Activated B cell treated with CpG ODN at 0.5 μM for 24 hours (primary cell): ENCODE measurements around the gene BTN1A1. TPM values are rescaled to one million over a fixed set of nuclear protein-coding genes. Genes with fewer than 3 reads are reported as not detected.
A peak's percentile ranks its signal among the peaks of the same experiment; 100 is the strongest.

Source experiments
- ATAC-seq: fragments of 200-7000 bp; cut with Tn5 transposase; one replicate; pipeline ENCODE4 v1.10.0; 2021; ENCODE audit warnings: low read depth, mild to moderate bottlenecking, moderate library complexity
- CTCF ChIA-PET: fragments of 350-600 bp; sonication (Branson Sonifier 250); formaldehyde crosslinking; loops from one replicate; lab custom pipeline; 2021; ENCODE audit warnings: antibody characterized with exemption; lab: Charles Lee
- POLR2A ChIA-PET: fragments of 350-600 bp; sonication (Branson Sonifier 250); formaldehyde crosslinking; loops from one replicate; lab custom pipeline; 2021; ENCODE audit warnings: antibody characterized with exemption; lab: Charles Lee
- DNase-seq: peaks from one replicate; pipeline ENCODE4 v3.0.0; 2022
- H3K27ac Mint-ChIP-seq: one replicate; pipeline ENCODE4 v1.8.0; 2020; ENCODE audit warnings: mixed read lengths
- H3K27me3 Mint-ChIP-seq: one replicate; pipeline ENCODE4 v1.8.0; 2021; ENCODE audit warnings: mixed read lengths
- H3K36me3 Mint-ChIP-seq: one replicate; pipeline ENCODE4 v1.8.0; 2021; ENCODE audit warnings: low read depth, mixed read lengths
- H3K4me1 Mint-ChIP-seq: one replicate; pipeline ENCODE4 v1.8.0; 2021; ENCODE audit warnings: mixed read lengths
- H3K4me3 Mint-ChIP-seq: one replicate; pipeline ENCODE4 v1.8.0; 2020; ENCODE audit warnings: mild to moderate bottlenecking, mixed read lengths
- H3K9me3 Mint-ChIP-seq: one replicate; pipeline ENCODE4 v1.8.0; 2020; ENCODE audit warnings: mixed read lengths
- intact Hi-C: fragments of 100-400 bp; cut with micrococcal nuclease; formaldehyde crosslinking; loops from one replicate; pipeline ENCODE4 v1.15.1; 2024
- total RNA-seq: library from RNA; stranded (reverse); gene quantifications from 2 replicates; pipeline ENCODE4 v1.2.3, GENCODE V29; 2022
- TF ChIP-seq, protein P1 (sequence below): fragments of 200-600 bp; IDR thresholded peaks from one replicate; pipeline ENCODE4 v1.8.0; 2022; ENCODE audit warnings: antibody characterized with exemption, mild to moderate bottlenecking

The BTN1A1 gene
- total RNA-seq, 1 donor from 2014 or later = 0.18 TPM

DNA sequence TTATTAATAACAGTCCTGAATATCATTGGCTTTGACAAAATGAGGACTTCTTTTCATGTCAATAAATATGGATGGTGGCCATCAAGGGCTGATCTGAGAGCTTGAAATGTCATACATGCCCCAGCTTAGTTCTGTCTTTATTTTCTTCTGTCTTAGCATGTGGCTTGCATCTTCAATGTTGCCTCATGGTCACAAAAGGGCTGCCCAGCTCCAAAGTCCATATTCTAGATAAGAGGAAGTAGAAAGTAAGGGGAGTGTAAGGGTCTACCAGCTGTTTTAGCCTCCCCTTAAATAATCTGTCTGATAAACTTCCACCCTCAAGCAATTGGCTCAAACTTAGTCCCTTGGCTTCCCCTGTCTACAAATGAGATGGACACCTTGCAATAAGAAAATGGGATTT, 28.1 kb upstream of the BTN1A1 start:
- intact Hi-C loops = no loop called here
- POLR2A ChIA-PET = interaction anchor here (0.6 to 5.6 kb wide), 7 partner anchors 49 to 296 kb away, joined by 3 to 60 read pairs (median 14); partner anchors contain the start of gene HMGN4
- Mint-ChIP-seq H3K4me1 (peaks cover 63% of the 10 kb centered on the region), H3K4me3 (no peak overlapping the region), H3K27me3 (no peaks in the 10 kb centered on the region), H3K27ac (peak overlapping the region; percentile 37), H3K36me3 (peaks cover 45% of the 10 kb centered on the region), H3K9me3 (peaks cover 2% of the 10 kb centered on the region)
- ATAC-seq (no peak), DNase-seq (no peak)
- CTCF ChIA-PET = no interaction called here
- TF ChIP-seq, protein P1, sequence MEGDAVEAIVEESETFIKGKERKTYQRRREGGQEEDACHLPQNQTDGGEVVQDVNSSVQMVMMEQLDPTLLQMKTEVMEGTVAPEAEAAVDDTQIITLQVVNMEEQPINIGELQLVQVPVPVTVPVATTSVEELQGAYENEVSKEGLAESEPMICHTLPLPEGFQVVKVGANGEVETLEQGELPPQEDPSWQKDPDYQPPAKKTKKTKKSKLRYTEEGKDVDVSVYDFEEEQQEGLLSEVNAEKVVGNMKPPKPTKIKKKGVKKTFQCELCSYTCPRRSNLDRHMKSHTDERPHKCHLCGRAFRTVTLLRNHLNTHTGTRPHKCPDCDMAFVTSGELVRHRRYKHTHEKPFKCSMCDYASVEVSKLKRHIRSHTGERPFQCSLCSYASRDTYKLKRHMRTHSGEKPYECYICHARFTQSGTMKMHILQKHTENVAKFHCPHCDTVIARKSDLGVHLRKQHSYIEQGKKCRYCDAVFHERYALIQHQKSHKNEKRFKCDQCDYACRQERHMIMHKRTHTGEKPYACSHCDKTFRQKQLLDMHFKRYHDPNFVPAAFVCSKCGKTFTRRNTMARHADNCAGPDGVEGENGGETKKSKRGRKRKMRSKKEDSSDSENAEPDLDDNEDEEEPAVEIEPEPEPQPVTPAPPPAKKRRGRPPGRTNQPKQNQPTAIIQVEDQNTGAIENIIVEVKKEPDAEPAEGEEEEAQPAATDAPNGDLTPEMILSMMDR = no peak

DNA sequence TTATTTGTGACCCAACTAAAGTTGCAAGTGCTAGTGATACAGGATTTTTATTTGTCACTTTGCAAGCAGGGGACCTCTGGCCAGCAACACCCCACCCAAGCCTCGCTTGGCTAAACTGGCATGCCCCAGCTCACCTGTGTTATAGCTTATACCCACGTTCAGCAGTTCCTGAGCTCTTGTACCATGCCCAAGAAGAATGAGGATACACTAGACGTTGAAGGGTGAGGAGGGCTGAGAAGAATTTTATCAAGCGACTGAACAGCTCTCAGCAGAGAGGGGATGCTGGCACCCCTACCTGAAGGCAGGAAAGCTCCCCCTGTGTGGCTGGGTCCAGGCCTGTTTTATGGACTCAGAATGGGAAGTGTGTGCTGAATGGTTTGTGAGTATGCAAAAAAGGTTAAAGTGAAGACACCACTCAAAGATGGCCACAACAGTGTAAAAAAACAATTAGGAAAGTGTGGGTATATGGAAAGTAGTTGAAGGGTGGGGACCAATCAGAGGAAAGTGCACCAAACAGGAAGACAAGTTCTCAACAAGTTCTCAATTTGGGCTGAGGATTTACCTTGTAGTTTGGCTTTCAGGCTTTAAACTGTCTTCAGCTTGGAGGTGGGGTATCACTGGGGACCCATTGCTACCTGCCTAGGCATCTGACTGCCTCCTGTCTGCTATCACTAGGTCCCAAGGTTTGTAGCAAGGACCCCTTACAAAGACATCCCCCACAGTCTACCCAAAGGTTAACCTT, 27.4 kb upstream of the BTN1A1 start:
- intact Hi-C loops = loop anchor here (1.0 kb wide), 3 partner anchors 14 to 124 kb away; partner anchors contain the start of genes ABT1 and BTN3A1
- H3K9me3 Mint-ChIP-seq = peaks cover 2% of the 10 kb centered on the region
- ChIA-PET POLR2A (interaction anchor here (1.0 to 5.6 kb wide), 13 partner anchors 8 to 452 kb away, joined by 3 to 60 read pairs (median 13); partner anchors contain the start of genes BTN2A1 and HMGN4), CTCF (interaction anchor here (0.6 to 1.9 kb wide), 2 partner anchors 11 to 96 kb away, joined by 3 to 4 read pairs; no protein-coding TSS in a partner anchor)
- DNase-seq (no peak), ATAC-seq (no peak)
- TF ChIP-seq, protein P1 = no peak
- H3K4me3 Mint-ChIP-seq = peak overlapping the region; percentile 96
- H3K4me1 Mint-ChIP-seq = peaks cover 70% of the 10 kb centered on the region
- H3K27ac Mint-ChIP-seq = peak overlapping the region; percentile 100
- peaks cover 38% of the 10 kb centered on the region for H3K36me3 Mint-ChIP-seq
- H3K27me3 Mint-ChIP-seq = no peaks in the 10 kb centered on the region

DNA sequence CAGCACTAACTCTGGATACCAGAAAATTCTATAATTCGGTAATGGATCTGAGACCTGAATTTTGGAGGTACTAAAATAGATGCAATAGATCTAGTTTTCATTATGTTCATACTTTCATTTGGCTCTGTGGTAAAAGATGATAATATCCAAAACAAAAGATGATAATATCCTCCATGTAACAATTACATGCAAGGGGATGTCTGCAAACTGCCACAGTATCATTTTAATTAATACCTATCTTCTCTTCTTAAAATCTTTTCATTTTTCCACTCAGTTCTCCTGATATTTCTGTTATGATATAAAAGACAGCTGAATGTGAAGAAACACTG, 26.7 kb upstream of the BTN1A1 start:
- ChIA-PET CTCF (interaction anchor here (0.6 to 1.9 kb wide), 3 partner anchors 12 to 95 kb away, joined by 3 to 7 read pairs (median 4); no protein-coding TSS in a partner anchor), POLR2A (interaction anchor here (0.8 to 5.6 kb wide), 27 partner anchors 9 to 1392 kb away, joined by 3 to 60 read pairs (median 9); partner anchors contain the start of genes BTN2A1, BTN2A2, BTN3A3 and HMGN4)
- Mint-ChIP-seq H3K4me3 (peak overlapping the region; percentile 96), H3K9me3 (peaks cover 2% of the 10 kb centered on the region), H3K27ac (peak overlapping the region; percentile 100), H3K36me3 (peaks cover 31% of the 10 kb centered on the region), H3K4me1 (peaks cover 70% of the 10 kb centered on the region), H3K27me3 (no peaks in the 10 kb centered on the region)
- TF ChIP-seq, protein P1 = no peak
- no peak for ATAC-seq
- no peak for DNase-seq
- intact Hi-C loops = loop anchor here (1.0 kb wide), 3 partner anchors 15 to 123 kb away; partner anchors contain the start of genes ABT1 and BTN3A1

DNA sequence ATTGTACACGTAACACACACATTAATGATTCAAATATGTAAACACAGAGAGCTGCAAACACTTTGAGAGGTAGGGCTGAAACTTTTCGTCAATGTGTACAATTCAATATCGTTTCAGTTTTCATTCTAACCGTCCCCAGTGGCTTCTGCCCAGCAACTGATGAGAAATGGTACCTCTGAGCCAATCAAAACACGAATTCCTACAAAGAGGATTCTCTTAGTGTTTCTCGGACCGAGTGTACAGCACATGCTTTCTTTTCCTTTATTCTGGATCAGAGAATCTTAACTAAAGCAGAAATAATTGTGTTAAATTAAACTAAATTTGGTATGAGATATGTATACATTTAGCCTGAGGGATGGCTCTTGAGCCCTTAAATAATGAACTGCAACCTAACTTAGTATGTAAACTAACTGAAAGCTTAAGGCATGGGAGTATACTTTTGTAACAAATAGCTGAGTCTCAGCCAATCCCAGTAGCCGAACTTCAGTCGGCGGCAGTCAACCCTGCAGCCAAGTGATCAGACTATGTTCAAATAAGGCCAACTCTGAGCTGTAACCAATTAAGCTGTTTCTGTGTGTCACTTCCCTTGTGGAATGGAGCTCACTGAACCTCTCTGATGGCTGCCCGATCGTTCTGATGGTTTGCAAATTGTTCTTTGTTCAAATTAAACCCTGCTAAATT, 26.2 kb upstream of the BTN1A1 start:
- TF ChIP-seq, protein P1 = no peak
- peaks cover 70% of the 10 kb centered on the region for H3K4me1 Mint-ChIP-seq
- H3K27me3 Mint-ChIP-seq = no peaks in the 10 kb centered on the region
- peak overlapping the region; percentile 100 for H3K27ac Mint-ChIP-seq
- DNase-seq (peak; percentile 49), ATAC-seq (peak; percentile 94)
- peaks cover 26% of the 10 kb centered on the region for H3K36me3 Mint-ChIP-seq
- peaks cover 2% of the 10 kb centered on the region for H3K9me3 Mint-ChIP-seq
- H3K4me3 Mint-ChIP-seq = peak overlapping the region; percentile 96
- ChIA-PET POLR2A (interaction anchor here (0.7 to 5.6 kb wide), 45 partner anchors 9 to 1793 kb away, joined by 3 to 60 read pairs (median 5); partner anchors contain the start of genes BTN2A1, BTN2A2, BTN3A3 and HMGN4), CTCF (interaction anchor here (0.6 to 1.9 kb wide), 4 partner anchors 12 to 95 kb away, joined by 3 to 7 read pairs (median 4); no protein-coding TSS in a partner anchor)
- intact Hi-C loops = loop anchor here (1.0 to 2.0 kb wide), 8 partner anchors 16 to 189 kb away; partner anchors contain the start of genes ABT1, BTN3A1 and BTN3A3
